Large intestine (tissue), 3 donors: Measurements from ENCODE around the gene LPIN2. TPM values are rescaled to one million over a fixed set of nuclear protein-coding genes. Genes with fewer than 3 reads are reported as not detected.
A peak's percentile ranks its signal among the peaks of the same experiment; 100 is the strongest.
"Not testable (repeated sequence)": the region's sequence is repeated elsewhere in the genome, so short reads cannot be mapped to it uniquely, and the experiment has no call there.

ENCODE experiments used
- DNase-seq, 2 donors: peaks; one replicate each; pipeline versions ENCODE4 v3.0.0 to v3.0.0-alpha.2; 2013
- H3K27ac ChIP-seq: one replicate; pipeline ENCODE4 v1.5.1; 2013; ENCODE audit warnings: low read length
- H3K27me3 ChIP-seq: 2 replicates; pipeline ENCODE4 v1.6.1; 2013; ENCODE audit warnings: low read length; ENCODE audit not compliant: control insufficient read depth, insufficient read depth
- H3K36me3 ChIP-seq: 2 replicates; pipeline ENCODE4 v1.6.1; 2013; ENCODE audit warnings: low read length; ENCODE audit not compliant: control insufficient read depth, insufficient read depth
- H3K4me1 ChIP-seq: one replicate; pipeline ENCODE4 v1.6.1; 2013; ENCODE audit warnings: low read length; ENCODE audit not compliant: control insufficient read depth, insufficient read depth
- H3K4me3 ChIP-seq: one replicate; pipeline ENCODE4 v1.5.1; 2013; ENCODE audit warnings: low read length
- H3K9me3 ChIP-seq: one replicate; pipeline ENCODE4 v1.6.1; 2013; ENCODE audit warnings: mild to moderate bottlenecking, low read depth, low read length, moderate library complexity; ENCODE audit not compliant: control insufficient read depth
- WGBS: methylation state at CpG from one replicate; pipeline ENCODE4 v1.1.5; 2013; ENCODE audit warnings: low lambda C conversion rate; ENCODE audit not compliant: insufficient coverage; 5-methylcytosine and 5-hydroxymethylcytosine counted together
- polyA plus RNA-seq: library from polyadenylated mRNA; unstranded; fragments of 120-200 nt; gene quantifications from one replicate; pipeline ENCODE4 v1.2.1, GENCODE V29; 2013

Gene LPIN2
- polyA plus RNA-seq, 1 donor = 54.1 TPM

- H3K4me1 ChIP-seq = peaks cover 17% of the 10 kb centered on the region
Observed at GRCh38 chr18:3055186-3055728, 42.3 kb upstream of the LPIN2 start.

GRCh38 chr18:3054780-3055179, 41.8 kb upstream of the LPIN2 start:
- no peaks in the 10 kb centered on the region for H3K27me3 ChIP-seq
- no peaks in the 10 kb centered on the region for H3K36me3 ChIP-seq
- DNase-seq = no peak
- H3K4me1 ChIP-seq = peaks cover 17% of the 10 kb centered on the region
- H3K9me3 ChIP-seq = no peaks in the 10 kb centered on the region
- no peak overlapping the region for H3K4me3 ChIP-seq
- WGBS = no CpG with 5 or more reads among the region's 3 CpGs
- H3K27ac ChIP-seq = no peak overlapping the region

More at GRCh38 chr18:3055186-3055728, 42.3 kb upstream of the LPIN2 start:
- no peaks in the 10 kb centered on the region for H3K36me3 ChIP-seq
- WGBS = 100% methylated on average over 2 of the region's 4 CpGs
- H3K4me3 ChIP-seq = no peak overlapping the region
- H3K27ac ChIP-seq = no peak overlapping the region
- no peak for DNase-seq
- no peaks in the 10 kb centered on the region for H3K27me3 ChIP-seq
- H3K9me3 ChIP-seq = no peaks in the 10 kb centered on the region

GRCh38 chr18:3054214-3054613, 41.3 kb upstream of the LPIN2 start:
- Histone ChIP-seq H3K27ac (no peak overlapping the region), H3K9me3 (no peaks in the 10 kb centered on the region), H3K27me3 (no peaks in the 10 kb centered on the region), H3K4me3 (no peak overlapping the region), H3K4me1 (peaks cover 17% of the 10 kb centered on the region), H3K36me3 (no peaks in the 10 kb centered on the region)
- no peak for DNase-seq
- 94% methylated on average over 3 of the region's 6 CpGs for WGBS

- WGBS = 100% methylated on average over 1 of the region's 4 CpGs
- H3K27me3 ChIP-seq = no peaks in the 10 kb centered on the region
- no peaks in the 10 kb centered on the region for H3K9me3 ChIP-seq
- H3K36me3 ChIP-seq = no peaks in the 10 kb centered on the region
- H3K4me3 ChIP-seq = no peak overlapping the region
- peak overlapping the region; percentile 96 for H3K27ac ChIP-seq
- no peak for DNase-seq
- peaks cover 17% of the 10 kb centered on the region for H3K4me1 ChIP-seq
Observed at GRCh38 chr18:3053081-3053480, 40.1 kb upstream of the LPIN2 start.

GRCh38 chr18:3052411-3052758, 39.4 kb upstream of the LPIN2 start:
- H3K27me3 ChIP-seq = no peaks in the 10 kb centered on the region
- no peaks in the 10 kb centered on the region for H3K9me3 ChIP-seq
- DNase-seq = no peak
- no peak overlapping the region for H3K4me3 ChIP-seq
- H3K27ac ChIP-seq = peak overlapping the region; percentile 96
- WGBS = 10% methylated on average over 2 of the region's 2 CpGs
- H3K36me3 ChIP-seq = no peaks in the 10 kb centered on the region
- H3K4me1 ChIP-seq = peaks cover 17% of the 10 kb centered on the region

- H3K27me3 ChIP-seq = no peaks in the 10 kb centered on the region
- peak; percentile 93 to 97 for DNase-seq
- peaks cover 17% of the 10 kb centered on the region for H3K4me1 ChIP-seq
- H3K9me3 ChIP-seq = no peaks in the 10 kb centered on the region
- H3K36me3 ChIP-seq = no peaks in the 10 kb centered on the region
- WGBS = no CpG with 5 or more reads among the region's 8 CpGs
- peak overlapping the region; percentile 96 for H3K27ac ChIP-seq
- no peak overlapping the region for H3K4me3 ChIP-seq
Observed at GRCh38 chr18:3051718-3052410, 38.9 kb upstream of the LPIN2 start.

- H3K4me1 ChIP-seq = peaks cover 33% of the 10 kb centered on the region
- not testable (repeated sequence) for H3K36me3 ChIP-seq, DNase-seq, H3K4me3 ChIP-seq, H3K27me3 ChIP-seq, H3K9me3 ChIP-seq
- H3K27ac ChIP-seq = peak overlapping the region; percentile 96
- WGBS = no CpG with 5 or more reads among the region's 8 CpGs
Observed at GRCh38 chr18:3049897-3050454, 37.0 kb upstream of the LPIN2 start.

GRCh38 chr18:3048820-3049349, 35.9 kb upstream of the LPIN2 start:
- Histone ChIP-seq H3K27ac (no peak overlapping the region), H3K4me3 (no peak overlapping the region), H3K27me3 (no peaks in the 10 kb centered on the region), H3K9me3 (no peaks in the 10 kb centered on the region), H3K4me1 (peaks cover 39% of the 10 kb centered on the region), H3K36me3 (no peaks in the 10 kb centered on the region)
- no CpG with 5 or more reads among the region's 3 CpGs for WGBS
- no peak for DNase-seq

- Histone ChIP-seq H3K9me3 (no peaks in the 10 kb centered on the region), H3K27ac (no peak overlapping the region), H3K4me3 (no peak overlapping the region), H3K27me3 (no peaks in the 10 kb centered on the region), H3K4me1 (peaks cover 46% of the 10 kb centered on the region), H3K36me3 (no peaks in the 10 kb centered on the region)
- WGBS = 71% methylated on average over 1 of the region's 6 CpGs
- no peak for DNase-seq
Observed at GRCh38 chr18:3048121-3048520, 35.2 kb upstream of the LPIN2 start.

- DNase-seq = no peak
- peak overlapping the region; percentile 15 for H3K27ac ChIP-seq
- H3K27me3 ChIP-seq = no peaks in the 10 kb centered on the region
- H3K9me3 ChIP-seq = no peaks in the 10 kb centered on the region
- WGBS = no CpG with 5 or more reads among the region's 4 CpGs
- peaks cover 45% of the 10 kb centered on the region for H3K4me1 ChIP-seq
- H3K36me3 ChIP-seq = no peaks in the 10 kb centered on the region
- no peak overlapping the region for H3K4me3 ChIP-seq
Observed at GRCh38 chr18:3046216-3046808, 33.4 kb upstream of the LPIN2 start.
